ENCODE measurements around the gene ITPKB.

Gene ITPKB

DNA sequence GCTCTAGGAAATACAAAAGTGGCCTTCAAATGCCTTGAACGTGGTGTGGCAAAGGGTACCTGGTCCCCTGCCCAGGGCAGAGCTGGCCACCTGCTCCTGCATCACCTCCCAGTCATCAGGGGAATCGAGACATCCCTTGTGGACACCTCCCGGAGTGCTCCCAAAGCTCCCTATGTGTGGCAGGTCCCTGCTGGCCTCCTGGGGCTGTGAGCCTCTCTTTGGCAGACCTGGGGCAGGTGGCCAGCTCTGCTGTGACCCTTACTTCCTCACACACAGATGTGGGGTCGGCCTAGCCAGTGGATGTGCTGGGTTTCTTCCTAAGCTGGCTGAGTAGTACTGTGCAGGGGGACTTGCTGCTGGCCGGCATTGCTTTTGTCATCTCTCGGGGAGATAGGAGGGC is 86.5 kb downstream of the ITPKB start:
- TF ChIP-seq, protein P1, sequence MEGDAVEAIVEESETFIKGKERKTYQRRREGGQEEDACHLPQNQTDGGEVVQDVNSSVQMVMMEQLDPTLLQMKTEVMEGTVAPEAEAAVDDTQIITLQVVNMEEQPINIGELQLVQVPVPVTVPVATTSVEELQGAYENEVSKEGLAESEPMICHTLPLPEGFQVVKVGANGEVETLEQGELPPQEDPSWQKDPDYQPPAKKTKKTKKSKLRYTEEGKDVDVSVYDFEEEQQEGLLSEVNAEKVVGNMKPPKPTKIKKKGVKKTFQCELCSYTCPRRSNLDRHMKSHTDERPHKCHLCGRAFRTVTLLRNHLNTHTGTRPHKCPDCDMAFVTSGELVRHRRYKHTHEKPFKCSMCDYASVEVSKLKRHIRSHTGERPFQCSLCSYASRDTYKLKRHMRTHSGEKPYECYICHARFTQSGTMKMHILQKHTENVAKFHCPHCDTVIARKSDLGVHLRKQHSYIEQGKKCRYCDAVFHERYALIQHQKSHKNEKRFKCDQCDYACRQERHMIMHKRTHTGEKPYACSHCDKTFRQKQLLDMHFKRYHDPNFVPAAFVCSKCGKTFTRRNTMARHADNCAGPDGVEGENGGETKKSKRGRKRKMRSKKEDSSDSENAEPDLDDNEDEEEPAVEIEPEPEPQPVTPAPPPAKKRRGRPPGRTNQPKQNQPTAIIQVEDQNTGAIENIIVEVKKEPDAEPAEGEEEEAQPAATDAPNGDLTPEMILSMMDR (IDR thresholded peaks at IDR 0.05), result no peak
- Histone ChIP-seq H3K27ac (no peak overlapping the region), H3K4me3 (no peak overlapping the region)
- DNase-seq (ENCODE audit: low spot score), result no peak

DNA sequence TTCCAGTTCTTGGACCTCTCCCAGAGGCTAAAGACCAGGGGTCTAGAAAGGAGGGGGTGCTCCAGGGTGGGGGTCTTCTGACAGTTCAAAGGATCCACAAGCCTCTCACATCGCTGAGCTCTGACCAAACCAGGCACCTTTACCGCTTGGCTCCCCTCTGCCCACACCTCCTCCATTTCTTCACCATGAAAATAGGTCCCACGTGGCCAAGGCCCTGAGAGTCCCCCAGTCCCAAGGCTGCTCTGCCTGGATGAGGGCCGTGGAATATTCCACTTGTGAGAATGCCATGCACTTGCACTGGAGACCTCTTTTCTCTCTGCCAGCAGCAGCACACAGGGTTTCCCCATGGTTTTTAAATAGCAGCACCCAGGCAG is 87.4 kb downstream of the ITPKB start:
- TF ChIP-seq, protein P1 (IDR thresholded peaks at IDR 0.05), result no peak
- no peak for DNase-seq (ENCODE audit: low spot score)
- Histone ChIP-seq H3K27ac (no peak overlapping the region), H3K4me3 (no peak overlapping the region)

DNA sequence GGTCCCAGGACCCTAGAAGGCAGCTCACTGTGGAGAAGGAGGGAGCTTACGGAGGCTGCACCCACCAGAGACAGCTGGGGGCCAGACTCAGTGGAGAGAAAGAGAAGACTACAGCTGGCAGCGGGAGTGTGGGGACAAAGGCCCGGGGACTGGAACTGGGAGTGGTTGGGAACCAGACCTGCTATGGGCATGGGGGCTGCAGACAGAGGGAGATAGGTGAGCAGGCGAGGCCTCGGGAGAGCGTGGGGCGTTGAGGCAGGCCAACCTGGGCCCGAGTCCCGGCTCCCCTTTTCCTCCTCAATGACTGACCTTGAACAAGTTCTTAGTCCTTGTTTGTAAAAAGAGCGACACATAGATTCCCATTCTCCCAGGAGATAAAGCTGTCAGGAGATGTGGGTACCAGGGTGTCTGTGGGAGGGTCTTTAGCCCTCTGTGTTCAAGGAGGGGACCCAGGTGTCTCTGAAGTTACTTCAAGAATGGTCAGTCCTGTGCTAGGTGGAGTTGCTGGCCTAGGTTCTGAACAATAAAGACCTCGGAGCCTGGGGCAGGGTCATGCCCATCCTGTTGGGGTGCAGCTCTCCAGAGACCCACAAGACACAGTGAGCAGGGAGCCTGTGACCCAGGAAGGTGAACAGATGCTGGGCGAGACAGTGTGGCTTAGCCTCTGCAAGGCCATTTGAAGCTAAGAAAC is 87.9 kb downstream of the ITPKB start:
- Histone ChIP-seq H3K27ac (peak overlapping the region in 1 of 2 donors; percentile 2), H3K4me3 (no peak overlapping the region)
- no peak for DNase-seq (ENCODE audit: low spot score)
- TF ChIP-seq, protein P1 (IDR thresholded peaks at IDR 0.05), result no peak

DNA sequence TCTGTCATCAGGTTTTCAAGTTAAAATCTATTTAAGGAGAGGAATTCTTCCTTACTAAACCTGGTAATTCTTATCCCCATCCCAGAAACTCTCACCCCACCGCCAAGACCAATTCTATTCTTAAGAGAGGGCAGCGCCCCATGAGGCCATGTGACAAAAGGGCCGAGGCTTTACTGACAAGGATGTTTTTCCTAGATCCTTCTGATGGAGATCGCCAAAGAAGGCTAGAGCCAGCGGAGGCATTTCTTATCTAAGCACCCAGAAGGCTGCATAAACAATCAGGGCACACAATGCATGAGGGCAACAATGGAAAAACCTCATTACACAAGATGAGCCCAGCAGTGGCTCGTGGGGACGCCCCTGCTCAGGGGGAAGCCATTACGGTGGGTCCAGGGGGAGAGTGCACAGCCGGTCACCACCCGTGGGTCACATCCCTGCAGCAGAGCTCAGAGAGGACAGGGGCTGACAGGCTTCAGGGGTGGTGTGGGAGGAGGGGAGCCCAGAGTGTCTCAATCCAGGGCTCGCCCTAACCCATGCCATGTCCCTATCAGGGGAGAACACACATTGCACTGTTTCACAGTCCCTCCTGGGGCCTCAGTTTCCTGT is 88.7 kb downstream of the ITPKB start:
- DNase-seq (ENCODE audit: low spot score), result no peak
- Histone ChIP-seq H3K4me3 (no peak overlapping the region), H3K27ac (peak overlapping the region in 1 of 2 donors; percentile 2)
- TF ChIP-seq, protein P1 (IDR thresholded peaks at IDR 0.05), result no peak

DNA sequence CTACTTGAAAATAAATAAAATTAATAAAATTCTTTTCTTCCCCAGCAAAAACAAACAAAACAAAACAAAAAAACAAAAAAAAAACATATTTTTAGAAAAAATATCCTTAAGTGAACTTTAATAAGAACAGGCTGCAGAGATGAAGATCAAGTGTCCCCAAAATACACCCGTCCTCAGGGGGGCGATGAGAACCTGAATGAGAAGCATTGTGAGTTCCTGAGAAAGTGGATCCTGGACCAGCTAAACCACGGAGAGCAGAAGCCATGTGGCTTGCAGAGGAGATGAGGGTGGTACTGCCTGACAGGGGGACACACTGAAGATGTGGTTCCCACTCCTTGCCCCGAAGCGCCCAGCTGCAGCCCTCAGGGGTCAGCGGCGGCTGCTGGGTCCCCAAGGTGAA is 89.3 kb downstream of the ITPKB start:
- Histone ChIP-seq H3K27ac (no peak overlapping the region), H3K4me3 (no peak overlapping the region)
- no peak for DNase-seq (ENCODE audit: low spot score)
- TF ChIP-seq, protein P1 (IDR thresholded peaks at IDR 0.05), result no peak

DNA sequence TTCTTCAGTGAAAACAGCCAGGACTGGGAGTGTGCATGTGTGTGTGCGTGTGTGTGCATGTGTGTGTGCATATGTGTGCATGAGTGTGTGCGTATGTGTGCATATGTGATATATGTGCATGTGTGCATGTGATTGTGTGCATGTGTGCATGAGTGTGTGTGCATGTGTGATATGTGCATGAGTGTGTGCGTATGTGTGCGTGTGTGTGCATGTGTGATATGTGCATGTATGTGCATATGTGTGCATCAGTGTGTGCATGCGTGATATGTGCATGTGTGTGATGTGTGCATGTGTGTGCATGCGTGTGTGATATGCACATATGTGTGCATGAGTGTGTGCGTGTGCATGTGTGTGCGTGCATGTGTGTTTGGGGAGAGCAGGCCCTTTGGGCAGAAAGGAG is 89.8 kb downstream of the ITPKB start:
- Histone ChIP-seq H3K27ac (no peak overlapping the region), H3K4me3 (no peak overlapping the region)
- no peak for DNase-seq (ENCODE audit: low spot score)
- TF ChIP-seq, protein P1 (IDR thresholded peaks at IDR 0.05), result no peak

DNA sequence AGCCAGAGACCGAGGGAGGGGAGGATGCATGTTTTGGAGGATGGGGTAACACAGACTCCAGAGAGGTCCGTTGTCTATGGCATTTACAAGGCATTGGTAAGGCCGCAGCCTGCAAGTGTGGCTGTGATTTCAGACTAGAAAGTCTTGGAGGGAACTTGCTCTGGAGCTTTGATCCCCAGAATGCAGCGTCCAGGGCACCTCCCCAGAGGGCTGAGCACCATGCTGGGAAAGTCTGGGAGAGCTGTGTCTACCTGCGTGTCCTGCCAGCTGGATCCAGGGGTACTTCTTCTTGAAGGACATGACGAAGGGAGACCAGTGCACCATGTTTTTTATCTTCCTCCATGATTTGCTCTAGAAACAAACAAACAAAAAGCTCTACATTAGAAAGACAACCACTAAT is 90.7 kb downstream of the ITPKB start:
- no peak overlapping the region for H3K27ac ChIP-seq
- TF ChIP-seq, protein P1 (IDR thresholded peaks at IDR 0.05), result no peak
- H3K4me3 ChIP-seq, result no peak overlapping the region
- no peak for DNase-seq (ENCODE audit: low spot score)

Data from coronary artery (tissue), 2 donors.